IMR-90 (cell line): ENCODE measurements around the gene SPATA9. TPM values are rescaled to one million over a fixed set of nuclear protein-coding genes. Genes with fewer than 3 reads are reported as not detected.
A peak's percentile ranks its signal among the peaks of the same experiment; 100 is the strongest.

Experiments used
- ATAC-seq: fragments of 200-7000 bp; cut with Tn5 transposase; 2 replicates; pipeline ENCODE4 v1.9.1; 2020; ENCODE audit warnings: low read depth, mild to moderate bottlenecking, moderate library complexity
- BruUV-seq: library from RNA; stranded (reverse); fragments of 400-500 nt; replicated peaks from 2 replicates; lab custom pipeline; 2021; lab: Mats Ljungman, UMichigan
- CTCF ChIA-PET: fragments of 300-600 bp; formaldehyde crosslinking; extraction: SDS; loops from one replicate; lab custom pipeline; 2021; ENCODE audit warnings: antibody characterized with exemption; lab: Yijun Ruan, JAX
- POLR2A ChIA-PET: fragments of 300-600 bp; sonication (Branson Sonifier 250); formaldehyde crosslinking; loops from one replicate; lab custom pipeline; 2022; ENCODE audit warnings: antibody characterized with exemption; ENCODE audit not compliant: unreplicated experiment; lab: Charles Lee
- DNase-seq: peaks from one replicate; pipeline ENCODE4 v3.0.0; 2013
- H2AFZ ChIP-seq: replicated peaks from 2 replicates; pipeline ENCODE3; 2013; ENCODE audit warnings: low read length, mild to moderate bottlenecking; ENCODE audit not compliant: poor library complexity
- H2AK5ac ChIP-seq: 2 replicates; pipeline ENCODE4 v1.6.1; 2013; ENCODE audit warnings: low read depth, low read length, inconsistent platforms
- H2AK9ac ChIP-seq: replicated peaks from 2 replicates; pipeline ENCODE3; 2013; ENCODE audit warnings: mild to moderate bottlenecking, low read depth, low read length, moderate library complexity; ENCODE audit not compliant: poor library complexity
- H2BK120ac ChIP-seq: 2 replicates; pipeline ENCODE4 v1.6.1; 2013; ENCODE audit warnings: low read depth, low read length, inconsistent platforms
- H2BK15ac ChIP-seq: 3 replicates; pipeline ENCODE4 v1.6.1; 2013; ENCODE audit warnings: low read depth, low read length, inconsistent platforms
- H2BK20ac ChIP-seq: 2 replicates; pipeline ENCODE4 v1.6.1; 2013; ENCODE audit warnings: low read depth, mild to moderate bottlenecking, inconsistent platforms, low read length, moderate library complexity
- H2BK5ac ChIP-seq: 2 replicates; pipeline ENCODE4 v1.6.1; 2013; ENCODE audit warnings: mild to moderate bottlenecking, low read depth, low read length, inconsistent platforms; ENCODE audit not compliant: poor library complexity, severe bottlenecking
- H3K14ac ChIP-seq: replicated peaks from 2 replicates; pipeline ENCODE4 v1.6.1; 2013; ENCODE audit warnings: low read depth, low read length, inconsistent platforms
- H3K18ac ChIP-seq: 2 replicates; pipeline ENCODE4 v1.6.1; 2013; ENCODE audit warnings: low read depth, low read length, control low read depth
- H3K23ac ChIP-seq: 2 replicates; pipeline ENCODE4 v1.6.1; 2013; ENCODE audit warnings: low read depth, low read length, inconsistent platforms
- H3K27ac ChIP-seq: 2 replicates; pipeline ENCODE4 v1.5.1; 2013; ENCODE audit warnings: mild to moderate bottlenecking, control low read depth, low read length; ENCODE audit not compliant: insufficient read depth
- H3K27me3 ChIP-seq: 2 replicates; pipeline ENCODE4 v1.6.1; 2013; ENCODE audit warnings: low read length; ENCODE audit not compliant: control insufficient read depth, insufficient read depth
- H3K36me3 ChIP-seq: 2 replicates; pipeline ENCODE4 v1.6.1; 2013; ENCODE audit warnings: low read length, mixed read lengths; ENCODE audit not compliant: control insufficient read depth, insufficient read depth
- H3K4ac ChIP-seq: 2 replicates; pipeline ENCODE4 v1.6.1; 2013; ENCODE audit warnings: low read depth, low read length, inconsistent platforms
- H3K4me1 ChIP-seq: 2 replicates; pipeline ENCODE4 v1.6.1; 2013; ENCODE audit warnings: low read length, mixed read lengths; ENCODE audit not compliant: control insufficient read depth, insufficient read depth
- H3K4me2 ChIP-seq: 2 replicates; pipeline ENCODE4 v1.6.1; 2013; ENCODE audit warnings: low read depth, mild to moderate bottlenecking, control low read depth, low read length, moderate library complexity
- H3K4me3 ChIP-seq: 2 replicates; pipeline ENCODE4 v1.5.1; 2013; ENCODE audit warnings: low read depth, mild to moderate bottlenecking, control low read depth, low read length, moderate library complexity; ENCODE audit not compliant: insufficient read depth
- H3K56ac ChIP-seq: 2 replicates; pipeline ENCODE4 v1.6.1; 2013; ENCODE audit warnings: low read length, inconsistent platforms; ENCODE audit not compliant: insufficient read depth; ENCODE audit errors: extremely low read depth
- H3K79me1 ChIP-seq, 2 experiments: 2 replicates each; pipeline ENCODE4 v1.6.1; 2013; ENCODE audit warnings: low read length in 2 of 2, inconsistent platforms in 1 of 2, low read depth in 1 of 2
- H3K9ac ChIP-seq: 2 replicates; pipeline ENCODE4 v1.6.1; 2013; ENCODE audit warnings: low read depth, low read length, control low read depth
- H3K9me1 ChIP-seq: 2 replicates; pipeline ENCODE4 v1.6.1; 2013; ENCODE audit warnings: low read length, inconsistent platforms; ENCODE audit not compliant: insufficient read depth
- H3K9me3 ChIP-seq: 2 replicates; pipeline ENCODE4 v1.6.1; 2013; ENCODE audit warnings: low read length; ENCODE audit not compliant: control insufficient read depth, insufficient read depth
- H4K20me1 ChIP-seq: 2 replicates; pipeline ENCODE4 v1.6.1; 2013; ENCODE audit warnings: low read length, inconsistent platforms; ENCODE audit not compliant: insufficient read depth
- H4K5ac ChIP-seq: 2 replicates; pipeline ENCODE4 v1.6.1; 2013; ENCODE audit warnings: mild to moderate bottlenecking, low read depth, low read length, control low read depth
- H4K8ac ChIP-seq, 2 experiments: 2 replicates each; pipeline ENCODE4 v1.6.1; 2013; ENCODE audit warnings: low read depth in 2 of 2, low read length in 2 of 2, control low read depth in 1 of 2, inconsistent platforms in 1 of 2
- H4K91ac ChIP-seq: 2 replicates; pipeline ENCODE4 v1.6.1; 2013; ENCODE audit warnings: low read depth, low read length, inconsistent platforms; ENCODE audit not compliant: insufficient read depth
- BHLHE40 ChIP-seq: fragments of 150-350 bp; IDR thresholded peaks from 2 replicates; pipeline ENCODE4 v1.6.1; 2016; ENCODE audit warnings: mild to moderate bottlenecking, low read depth, low read length
- CEBPB ChIP-seq: IDR thresholded peaks from 2 replicates; pipeline ENCODE4 v1.6.1; 2012; ENCODE audit warnings: low read depth, low read length, improper control_type of control experiment
- FOS ChIP-seq: fragments of 150-350 bp; IDR thresholded peaks from 2 replicates; pipeline ENCODE4 v1.6.1; 2016; ENCODE audit warnings: low read depth, low read length
- MAFK ChIP-seq: IDR thresholded peaks from 2 replicates; pipeline ENCODE4 v1.6.1; 2012; ENCODE audit warnings: low read depth, low read length, improper control_type of control experiment
- MAZ ChIP-seq: IDR thresholded peaks from 2 replicates; pipeline ENCODE4 v1.6.1; 2012; ENCODE audit warnings: low read depth, mild to moderate bottlenecking, low read length, improper control_type of control experiment, moderate library complexity, borderline replicate concordance
- RAD21 ChIP-seq: IDR thresholded peaks from 2 replicates; pipeline ENCODE4 v1.6.1; 2012; ENCODE audit warnings: low read length, improper control_type of control experiment
- RCOR1 ChIP-seq: IDR thresholded peaks from 2 replicates; pipeline ENCODE4 v1.6.1; 2012; ENCODE audit warnings: mild to moderate bottlenecking, low read length, improper control_type of control experiment; ENCODE audit not compliant: insufficient replicate concordance
- SMC3 ChIP-seq: fragments of 150-350 bp; IDR thresholded peaks from 2 replicates; pipeline ENCODE4 v1.6.1; 2016; ENCODE audit warnings: low read depth, mild to moderate bottlenecking, antibody characterized with exemption, low read length, moderate library complexity
- WGBS, 2 experiments: methylation state at CpG; one replicate each; pipeline versions ENCODE4 v1.1.5 to v1.1.7; 2013; ENCODE audit warnings: missing lambda C conversion rate in 2 of 2; ENCODE audit not compliant: insufficient read length in 1 of 2; ENCODE audit errors: extremely low coverage in 2 of 2; 5-methylcytosine and 5-hydroxymethylcytosine counted together
- dilution Hi-C: fragments of 300-500 bp; cut with HindIII; formaldehyde crosslinking; loops from one replicate; pipeline ENCODE4 v1.14.3; 2018; ENCODE audit warnings: low sequenced_read_pairs; ENCODE audit not compliant: unreplicated experiment
- in situ Hi-C: fragments of 300-500 bp; cut with MboI; formaldehyde crosslinking; loops from 3 replicates; pipeline ENCODE4 v1.14.3; 2019; ENCODE audit warnings: low sequenced_read_pairs, inconsistent platforms, mixed read lengths
- intact Hi-C: fragments of 100-400 bp; cut with micrococcal nuclease; formaldehyde crosslinking; loops from 2 replicates; pipeline ENCODE4 v1.10.0; 2022
- polyA plus RNA-seq, 3 experiments: library from polyadenylated mRNA; depleted of rRNA; stranded (reverse); fragments of >200 nt; gene quantifications; 2 replicates each; pipeline ENCODE4 v1.2.3, GENCODE V29; 2012; ENCODE audit warnings: low replicate concordance in 1 of 3
- total RNA-seq: library from RNA; depleted of rRNA; stranded (reverse); fragments of >200 nt; gene quantifications from 2 replicates; pipeline ENCODE4 v1.2.3, GENCODE V29; 2012
- TF ChIP-seq, protein P1 (sequence below): fragments of 150-350 bp; IDR thresholded peaks from 2 replicates; pipeline ENCODE4 v1.6.1; 2017; ENCODE audit warnings: mild to moderate bottlenecking, antibody characterized with exemption, low read length, low read depth

SPATA9 gene
- total and polyA plus RNA-seq, 2 of the 4 experiments (the other 2 are of a cell fraction), result 0.72 to 0.86 TPM

DNA sequence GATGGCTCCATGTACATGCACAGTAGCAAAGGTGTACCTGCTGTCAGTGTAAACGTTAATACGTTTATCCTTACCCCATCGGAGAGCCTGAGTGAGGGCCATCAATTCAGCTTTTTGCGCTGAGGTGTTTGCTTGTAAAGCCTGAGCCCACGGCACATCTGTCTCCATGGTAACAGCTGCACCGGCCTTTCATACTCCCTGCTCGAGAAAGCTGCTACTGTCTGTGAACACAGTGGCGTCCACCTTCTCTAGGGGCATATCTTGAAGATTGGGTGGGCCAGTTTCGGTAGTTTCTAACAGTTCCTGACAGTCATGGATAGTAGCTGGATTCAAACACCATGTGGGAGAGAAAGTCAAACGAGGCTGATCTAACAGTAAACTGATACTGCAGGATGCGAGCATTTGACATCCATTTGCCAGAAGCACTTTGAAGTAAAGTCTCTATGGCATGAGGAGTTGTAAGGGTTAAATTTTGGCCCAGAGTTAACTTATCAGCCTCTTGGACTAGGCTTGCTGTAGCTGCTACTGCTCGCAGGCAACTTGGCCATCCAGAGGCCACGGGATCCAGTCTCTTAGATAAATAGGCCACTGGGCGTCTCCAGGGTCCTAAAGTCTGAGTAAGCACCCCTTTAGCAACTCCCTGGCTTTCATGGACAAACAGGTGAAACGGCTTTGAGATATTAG is 27.3 kb upstream of the SPATA9 start:
- WGBS, 2 experiments, result 60% methylated on average over 1 of the region's 15 CpGs; no CpG with 5 or more reads in 1 of the 2 experiments
- peak overlapping the region; percentile 55; the same call in 1 of the 2 replicates for H2BK20ac ChIP-seq
- H3K18ac ChIP-seq, result no peak overlapping the region
- H2AK5ac ChIP-seq, result peak overlapping the region; percentile 90
- H2BK15ac ChIP-seq, result peak overlapping the region; percentile 75; the same call in 1 of the 3 replicates
- H4K91ac ChIP-seq, result peak overlapping the region; percentile 47; the same call in 1 of the 2 replicates
- POLR2A ChIA-PET, result no interaction called here
- H2AFZ ChIP-seq, result no peak overlapping the region
- no TSS peak for BruUV-seq
- no peaks in the 10 kb centered on the region; a peak in 1 of 4 replicates for H3K79me1 ChIP-seq
- H2AK9ac ChIP-seq, result no peak overlapping the region
- H3K4me1 ChIP-seq, result peaks cover 4% of the 10 kb centered on the region
- DNase-seq (no peak), ATAC-seq (no peak)
- no peak overlapping the region; a peak in 1 of 4 replicates for H4K8ac ChIP-seq
- H3K9me3 ChIP-seq, result no peaks in the 10 kb centered on the region
- intact Hi-C loops (no loop called here), in situ Hi-C loops (no loop called here), dilution Hi-C loops (no loop called here)
- H3K27me3 ChIP-seq, result no peaks in the 10 kb centered on the region
- H3K4me3 ChIP-seq, result no peak overlapping the region
- no peak overlapping the region for H3K4me2 ChIP-seq
- no peak overlapping the region for H4K5ac ChIP-seq
- TF ChIP-seq RCOR1 (no peak), MAZ (no peak), BHLHE40 (no peak), MAFK (no peak), SMC3 (no peak), RAD21 (no peak), FOS (no peak), CEBPB (no peak)
- TF ChIP-seq, protein P1, sequence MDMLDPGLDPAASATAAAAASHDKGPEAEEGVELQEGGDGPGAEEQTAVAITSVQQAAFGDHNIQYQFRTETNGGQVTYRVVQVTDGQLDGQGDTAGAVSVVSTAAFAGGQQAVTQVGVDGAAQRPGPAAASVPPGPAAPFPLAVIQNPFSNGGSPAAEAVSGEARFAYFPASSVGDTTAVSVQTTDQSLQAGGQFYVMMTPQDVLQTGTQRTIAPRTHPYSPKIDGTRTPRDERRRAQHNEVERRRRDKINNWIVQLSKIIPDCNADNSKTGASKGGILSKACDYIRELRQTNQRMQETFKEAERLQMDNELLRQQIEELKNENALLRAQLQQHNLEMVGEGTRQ, result no peak
- H3K4ac ChIP-seq, result no peak overlapping the region
- no peak overlapping the region for H3K56ac ChIP-seq
- H3K36me3 ChIP-seq, result no peaks in the 10 kb centered on the region
- CTCF ChIA-PET, result interaction anchor here (1.1 kb wide), 1 partner anchor 13 kb away, joined by 3 read pairs; no protein-coding TSS in a partner anchor
- peak overlapping the region; percentile 19; the same call in 1 of the 2 replicates for H2BK120ac ChIP-seq
- H3K23ac ChIP-seq, result no peak overlapping the region
- H3K14ac ChIP-seq, result 0 out of 2 replicates have a peak overlapping the region, but pooled peaks have one; percentile 8
- H2BK5ac ChIP-seq, result no peak overlapping the region
- no peak overlapping the region for H3K9ac ChIP-seq
- H3K9me1 ChIP-seq, result no peaks in the 10 kb centered on the region; the same call in 1 of the 2 replicates
- no peak overlapping the region for H3K27ac ChIP-seq
- no peaks in the 10 kb centered on the region for H4K20me1 ChIP-seq
